DND-41 (cell line): Measurements from ENCODE around the gene EXOC4.

Experiments used
- CTCF ChIP-seq: IDR thresholded peaks from 2 replicates; pipeline ENCODE4 v1.5.1; 2012; ENCODE audit warnings: borderline replicate concordance, low read length, moderate library complexity, mild to moderate bottlenecking; ENCODE audit not compliant: poor library complexity, severe bottlenecking; ENCODE audit errors: extremely low read depth
- EZH2 ChIP-seq: IDR thresholded peaks from 3 replicates; pipeline ENCODE4 v1.6.1; 2012; ENCODE audit warnings: borderline replicate concordance, low read depth, mild to moderate bottlenecking, moderate library complexity, low read length, inconsistent platforms; ENCODE audit not compliant: severe bottlenecking

DNA sequence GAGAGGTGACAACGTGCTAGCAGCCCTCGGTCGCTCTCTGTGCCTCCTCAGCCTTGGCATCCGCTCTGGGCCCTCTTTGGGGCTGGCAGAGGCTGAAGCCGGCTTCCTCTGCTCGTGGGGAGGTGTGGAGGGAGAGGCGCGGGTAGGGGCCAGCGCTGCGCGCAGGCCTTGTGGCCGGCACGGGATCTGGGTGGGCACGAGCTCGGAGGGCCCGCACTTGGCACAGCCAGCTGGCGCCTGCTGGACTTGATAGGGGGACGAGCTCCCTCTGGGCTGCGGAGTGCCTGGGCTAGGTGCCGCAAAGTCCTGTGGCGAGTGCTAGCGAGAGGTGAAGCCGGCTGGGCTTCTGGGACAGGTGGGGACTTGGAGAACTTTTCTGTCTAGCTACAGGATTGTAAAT, 170.7 kb downstream of the EXOC4 start:
- TF ChIP-seq CTCF = no peak
- no peak for TF ChIP-seq EZH2
